Thymus (tissue), 11 donors: ENCODE measurements around the gene IL17RB. TPM values are rescaled to one million over a fixed set of nuclear protein-coding genes. Genes with fewer than 3 reads are reported as not detected.

ENCODE experiments used
- DNase-seq, 9 donors: peaks; one replicate each; pipeline ENCODE4 v3.0.0-alpha.2; 2013; ENCODE audit warnings: low spot score in 9 of 9, low read depth in 6 of 9, missing footprints in 1 of 9
- H3K27ac ChIP-seq, 2 donors: one replicate each; pipeline ENCODE4 v1.5.1; 2013; ENCODE audit warnings: control low read depth in 1 of 2, low read depth in 1 of 2, low read length in 1 of 2, mild to moderate bottlenecking in 1 of 2, moderate library complexity in 1 of 2
- H3K27me3 ChIP-seq, 2 donors: one replicate each; pipeline ENCODE4 v1.5.1; 2013; ENCODE audit warnings: low read length in 1 of 2; ENCODE audit not compliant: control insufficient read depth in 2 of 2, insufficient read depth in 1 of 2
- H3K36me3 ChIP-seq, 2 donors: one replicate each; pipeline ENCODE4 v1.5.1; 2013; ENCODE audit warnings: low read length in 1 of 2, mild to moderate bottlenecking in 1 of 2, moderate library complexity in 1 of 2; ENCODE audit not compliant: control insufficient read depth in 2 of 2, insufficient read depth in 2 of 2
- H3K4me1 ChIP-seq, 2 donors: one replicate each; pipeline ENCODE4 v1.5.1; 2013; ENCODE audit warnings: low read length in 2 of 2; ENCODE audit not compliant: control insufficient read depth in 2 of 2, insufficient read depth in 2 of 2
- H3K4me3 ChIP-seq, 2 donors: one replicate each; pipeline ENCODE4 v1.5.1; 2013; ENCODE audit warnings: low read length in 2 of 2, control low read depth in 1 of 2, mild to moderate bottlenecking in 1 of 2
- H3K9me3 ChIP-seq, 2 donors: one replicate each; pipeline ENCODE4 v1.5.1; 2013; ENCODE audit warnings: low read length in 1 of 2, mild to moderate bottlenecking in 1 of 2; ENCODE audit not compliant: control insufficient read depth in 2 of 2, insufficient read depth in 1 of 2
- WGBS: extraction: QIAGEN DNeasy Blood & Tissue Kit; methylation state at CpG from one replicate; pipeline ENCODE4 v1.1.7; 2013; 5-methylcytosine and 5-hydroxymethylcytosine counted together
- polyA plus RNA-seq: library from polyadenylated mRNA; stranded (reverse); fragments of 200-250 nt; gene quantifications from one replicate; pipeline ENCODE4 v1.2.3, GENCODE V29; 2013
- total RNA-seq: library from RNA; stranded (reverse); fragments of 120-200 nt; gene quantifications from one replicate; pipeline ENCODE4 v1.2.4, GENCODE V29; 2013
- donor health status: healthy.

IL17RB gene
- total and polyA plus RNA-seq, 2 donors = 0.80 to 2.7 TPM

DNA sequence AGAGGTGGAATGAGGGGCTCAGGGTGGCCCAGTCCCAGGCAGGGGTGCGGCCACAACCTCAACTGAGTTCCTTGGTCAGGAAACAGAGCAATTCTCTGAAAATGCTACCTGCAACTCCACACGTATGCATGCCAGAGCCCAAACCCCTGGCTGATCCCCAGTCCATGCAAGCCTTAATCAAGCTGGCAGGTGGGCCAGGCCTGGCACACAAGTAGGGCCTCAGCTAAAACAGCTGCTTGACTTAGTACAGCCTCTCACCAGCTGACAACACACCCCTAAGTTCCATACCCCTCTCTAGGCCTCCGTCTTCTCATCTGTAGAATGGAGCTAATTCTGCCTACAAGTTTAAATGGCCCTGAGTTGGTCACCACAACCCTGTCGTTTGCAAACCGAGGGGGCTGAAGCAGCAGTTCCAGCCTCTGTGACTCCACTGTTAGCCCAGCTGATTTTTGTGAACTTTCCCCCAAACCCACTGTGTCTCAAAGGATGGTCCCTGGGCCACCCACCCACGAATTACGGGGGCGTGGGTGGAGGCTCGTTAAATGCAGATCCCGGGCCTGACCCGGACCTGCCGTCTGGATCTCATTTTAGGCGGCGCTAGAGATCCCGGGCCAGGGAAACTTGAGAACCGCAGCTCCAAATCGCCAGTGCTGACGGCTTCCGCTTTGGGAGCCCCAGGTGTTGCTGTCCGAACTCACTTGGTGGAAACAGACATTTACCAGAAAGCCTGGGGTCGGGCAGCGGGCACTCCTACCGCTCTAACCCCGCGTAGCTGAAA lies 1.1 kb upstream of the IL17RB start:
- Histone ChIP-seq H3K9me3 (no peaks in the 10 kb centered on the region), H3K4me3 (peak overlapping the region in 1 of 2 donors; percentile 46), H3K27ac (no peak overlapping the region), H3K27me3 (peaks cover 37 to 70% of the 10 kb centered on the region in 2 donors), H3K36me3 (no peaks in the 10 kb centered on the region), H3K4me1 (peaks cover 2 to 4% of the 10 kb centered on the region in 2 donors)
- 19% methylated on average over 25 of the region's 25 CpGs for WGBS
- DNase-seq = peak in 1 of 9 donors; percentile 25

DNA sequence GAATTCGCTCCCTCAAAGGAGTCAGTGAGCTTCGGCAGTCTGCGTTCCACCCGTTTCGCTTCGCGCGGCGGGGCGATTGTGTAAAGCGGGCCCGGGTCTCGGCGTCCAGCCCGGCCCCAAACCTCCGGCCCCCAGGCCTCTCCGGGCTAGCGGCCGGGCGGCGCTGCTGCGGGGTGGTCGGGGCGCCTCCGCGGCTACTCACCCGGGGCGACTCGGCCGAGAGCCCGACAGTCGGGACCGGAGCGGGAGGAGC lies 561 bp upstream of the IL17RB start:
- Histone ChIP-seq H3K36me3 (no peaks in the 10 kb centered on the region), H3K27ac (no peak overlapping the region), H3K9me3 (no peaks in the 10 kb centered on the region), H3K4me3 (peak overlapping the region in 1 of 2 donors; percentile 46), H3K27me3 (peaks cover 37 to 70% of the 10 kb centered on the region in 2 donors), H3K4me1 (peaks cover 2 to 4% of the 10 kb centered on the region in 2 donors)
- WGBS = under 1% methylated on average over 34 of the region's 34 CpGs
- DNase-seq = no peak

DNA sequence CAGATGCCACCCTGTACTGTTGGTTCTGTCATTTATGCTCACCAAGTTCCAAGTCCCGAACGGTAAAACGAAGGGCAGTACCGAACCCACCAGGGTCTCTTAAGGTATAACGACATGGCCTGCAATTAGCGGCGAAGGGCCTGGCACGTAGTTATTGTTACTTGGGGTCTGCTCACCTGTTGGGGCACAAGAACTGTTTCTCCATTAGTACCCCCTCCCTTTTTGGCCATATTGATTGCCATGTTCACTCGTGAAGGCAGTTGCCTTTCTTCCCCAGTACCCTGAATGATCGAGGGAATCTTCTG lies 435 bp downstream of the IL17RB start:
- WGBS = 73% methylated on average over 10 of the region's 10 CpGs
- no peak overlapping the region for H3K27ac ChIP-seq
- H3K36me3 ChIP-seq = no peaks in the 10 kb centered on the region
- H3K4me3 ChIP-seq = no peak overlapping the region
- peaks cover 2 to 4% of the 10 kb centered on the region in 2 donors for H3K4me1 ChIP-seq
- H3K27me3 ChIP-seq = peaks cover 37 to 67% of the 10 kb centered on the region in 2 donors
- no peak for DNase-seq
- no peaks in the 10 kb centered on the region for H3K9me3 ChIP-seq

DNA sequence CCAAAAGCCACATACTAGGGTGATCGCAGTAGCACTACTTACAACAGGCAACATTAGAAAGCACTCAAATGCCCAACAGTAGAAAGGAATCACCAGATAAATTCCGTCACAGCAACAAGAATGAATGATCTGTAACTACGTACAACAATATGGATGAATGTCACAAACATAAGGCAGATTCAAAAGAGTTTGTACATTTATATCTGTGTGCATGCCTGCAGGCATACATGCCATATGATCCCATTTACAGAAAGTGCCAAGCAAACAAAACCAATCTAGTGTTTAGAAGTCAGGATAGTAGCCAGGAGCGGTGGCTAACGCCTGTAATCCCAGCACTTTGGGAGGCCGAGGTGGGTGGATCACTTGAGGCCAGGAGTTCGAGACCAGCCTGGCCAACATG lies 3.5 kb downstream of the IL17RB start:
- DNase-seq = no peak
- no peak overlapping the region for H3K4me3 ChIP-seq
- peaks cover 29 to 43% of the 10 kb centered on the region in 2 donors for H3K27me3 ChIP-seq
- no peaks in the 10 kb centered on the region for H3K36me3 ChIP-seq
- 98% methylated on average over 7 of the region's 7 CpGs for WGBS
- no peak overlapping the region for H3K27ac ChIP-seq
- no peaks in the 10 kb centered on the region for H3K9me3 ChIP-seq
- peaks cover 2 to 4% of the 10 kb centered on the region in 2 donors for H3K4me1 ChIP-seq

DNA sequence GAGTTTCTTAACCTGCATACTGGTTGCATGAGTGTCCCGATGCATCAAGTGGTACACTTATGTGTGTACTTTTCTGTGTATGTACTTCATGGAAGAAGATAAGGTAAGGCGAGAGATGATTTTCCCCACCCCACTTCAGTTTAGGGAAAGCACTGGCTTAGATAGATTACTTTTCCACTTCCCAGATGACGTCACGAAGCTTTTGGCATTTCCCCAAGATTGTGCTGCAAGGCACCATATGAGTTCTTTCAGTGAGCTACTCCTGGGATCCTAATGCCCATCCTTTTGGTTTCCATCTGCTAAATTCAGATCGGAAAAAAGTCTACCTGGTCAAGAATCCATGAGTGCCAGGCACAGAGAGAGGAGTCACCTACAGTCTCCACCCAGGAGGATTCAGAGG lies 4.5 kb downstream of the IL17RB start:
- DNase-seq = no peak

DNA sequence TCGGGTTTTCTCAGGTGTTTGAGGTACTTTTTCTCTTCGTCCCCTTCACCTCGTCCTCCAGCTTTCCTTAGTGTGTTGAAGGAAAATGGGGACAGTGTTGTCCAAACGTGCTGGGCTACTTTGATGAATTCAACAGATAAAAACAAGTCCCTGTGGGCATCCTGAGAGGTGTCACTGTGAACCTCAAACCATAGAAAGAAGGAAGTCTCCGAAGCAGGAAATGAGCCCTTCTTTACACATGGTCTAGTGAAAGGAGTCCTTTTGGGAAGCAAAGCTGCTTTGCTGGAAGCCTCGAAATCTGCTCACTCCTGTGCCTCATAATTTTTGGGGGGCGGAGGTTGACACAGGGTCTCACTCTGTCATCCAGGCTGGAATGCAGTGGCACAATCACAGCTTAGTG lies 10.6 kb downstream of the IL17RB start:
- no peaks in the 10 kb centered on the region for H3K4me1 ChIP-seq
- H3K36me3 ChIP-seq = peaks cover 9 to 10% of the 10 kb centered on the region in 2 donors
- H3K27me3 ChIP-seq = no peaks in the 10 kb centered on the region
- WGBS = 51% methylated on average over 7 of the region's 7 CpGs
- H3K9me3 ChIP-seq = no peaks in the 10 kb centered on the region
- no peak for DNase-seq
- no peak overlapping the region for H3K27ac ChIP-seq
- no peak overlapping the region for H3K4me3 ChIP-seq

More for the DNA sequence above, 4.5 kb downstream of the IL17RB start:
- H3K4me3 ChIP-seq = no peak overlapping the region
- H3K4me1 ChIP-seq = no peaks in the 10 kb centered on the region
- H3K27me3 ChIP-seq = peaks cover 19 to 33% of the 10 kb centered on the region in 2 donors
- no peak overlapping the region for H3K27ac ChIP-seq
- no peaks in the 10 kb centered on the region for H3K36me3 ChIP-seq
- WGBS = 91% methylated on average over 5 of the region's 5 CpGs
- no peaks in the 10 kb centered on the region for H3K9me3 ChIP-seq

DNA sequence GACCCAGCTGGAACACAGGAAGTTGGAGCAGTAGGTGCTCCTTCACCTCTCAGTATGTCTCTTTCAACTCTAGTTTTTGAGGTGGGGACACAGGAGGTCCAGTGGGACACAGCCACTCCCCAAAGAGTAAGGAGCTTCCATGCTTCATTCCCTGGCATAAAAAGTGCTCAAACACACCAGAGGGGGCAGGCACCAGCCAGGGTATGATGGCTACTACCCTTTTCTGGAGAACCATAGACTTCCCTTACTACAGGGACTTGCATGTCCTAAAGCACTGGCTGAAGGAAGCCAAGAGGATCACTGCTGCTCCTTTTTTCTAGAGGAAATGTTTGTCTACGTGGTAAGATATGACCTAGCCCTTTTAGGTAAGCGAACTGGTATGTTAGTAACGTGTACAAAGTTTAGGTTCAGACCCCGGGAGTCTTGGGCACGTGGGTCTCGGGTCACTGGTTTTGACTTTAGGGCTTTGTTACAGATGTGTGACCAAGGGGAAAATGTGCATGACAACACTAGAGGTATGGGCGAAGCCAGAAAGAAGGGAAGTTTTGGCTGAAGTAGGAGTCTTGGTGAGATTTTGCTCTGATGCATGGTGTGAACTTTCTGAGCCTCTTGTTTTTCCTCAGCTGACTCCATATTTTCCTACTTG lies 11.9 kb downstream of the IL17RB start:
- Histone ChIP-seq H3K27me3 (no peaks in the 10 kb centered on the region), H3K4me1 (no peaks in the 10 kb centered on the region), H3K36me3 (peaks cover 16 to 19% of the 10 kb centered on the region in 2 donors), H3K9me3 (no peaks in the 10 kb centered on the region), H3K4me3 (no peak overlapping the region), H3K27ac (no peak overlapping the region)
- DNase-seq = no peak
- WGBS = 89% methylated on average over 7 of the region's 7 CpGs

DNA sequence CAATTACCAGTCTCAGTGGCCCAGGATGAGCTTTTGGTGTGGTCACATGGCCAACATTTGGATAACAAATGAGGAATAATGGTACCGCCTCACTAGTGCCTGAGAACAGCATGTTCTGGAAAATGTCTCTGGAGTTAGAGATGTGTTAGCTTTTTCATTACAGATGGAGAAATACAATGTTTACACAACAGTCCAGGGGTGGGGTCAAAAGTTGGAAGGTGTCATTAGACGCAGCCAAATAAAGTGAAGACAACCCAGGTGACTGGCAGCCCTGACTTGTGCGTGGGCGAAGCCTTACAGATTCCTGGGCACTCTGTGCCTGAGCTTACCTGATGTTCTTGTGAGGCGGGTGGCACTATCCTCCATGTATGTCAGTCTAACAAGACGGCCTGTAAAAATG lies 12.8 kb downstream of the IL17RB start:
- Histone ChIP-seq H3K4me1 (no peaks in the 10 kb centered on the region), H3K27ac (no peak overlapping the region), H3K27me3 (no peaks in the 10 kb centered on the region), H3K4me3 (no peak overlapping the region), H3K9me3 (no peaks in the 10 kb centered on the region), H3K36me3 (peaks cover 22 to 27% of the 10 kb centered on the region in 2 donors)
- no peak for DNase-seq
- 99% methylated on average over 6 of the region's 6 CpGs for WGBS

DNA sequence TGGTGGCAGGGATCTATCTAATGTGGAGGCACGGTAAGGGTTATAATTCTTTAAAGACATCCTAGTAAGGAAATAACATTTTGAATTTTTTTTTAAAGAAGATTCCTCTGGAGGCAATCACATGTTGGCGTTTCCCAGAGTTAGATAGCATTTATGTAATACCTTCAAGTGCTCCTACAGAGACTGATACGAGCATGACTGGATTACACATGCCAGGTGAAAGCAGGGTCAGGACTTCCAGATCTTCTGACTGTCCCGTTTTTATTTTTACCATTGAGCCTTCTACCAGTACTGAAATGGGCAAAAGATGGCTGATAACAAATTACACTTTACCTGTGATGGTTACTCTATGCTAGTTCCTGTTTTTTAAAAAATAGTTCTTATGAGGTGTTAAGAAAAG lies 13.8 kb downstream of the IL17RB start:
- Histone ChIP-seq H3K9me3 (no peaks in the 10 kb centered on the region), H3K36me3 (peaks cover 32 to 35% of the 10 kb centered on the region in 2 donors), H3K4me3 (no peak overlapping the region), H3K4me1 (no peaks in the 10 kb centered on the region), H3K27me3 (no peaks in the 10 kb centered on the region), H3K27ac (no peak overlapping the region)
- no peak for DNase-seq
- 97% methylated on average over 4 of the region's 4 CpGs for WGBS
